ENCODE results near the gene NAV3.

Gene NAV3

GRCh38 chr12:77973579-77973978, 142.9 kb downstream of the NAV3 start:
- no peak for DNase-seq (ENCODE audit: extremely low read depth in 1 of 2, low read depth in 1 of 2)

GRCh38 chr12:77974645-77975044, 144.0 kb downstream of the NAV3 start:
- no peak for DNase-seq (ENCODE audit: extremely low read depth in 1 of 2, low read depth in 1 of 2)

DNA sequence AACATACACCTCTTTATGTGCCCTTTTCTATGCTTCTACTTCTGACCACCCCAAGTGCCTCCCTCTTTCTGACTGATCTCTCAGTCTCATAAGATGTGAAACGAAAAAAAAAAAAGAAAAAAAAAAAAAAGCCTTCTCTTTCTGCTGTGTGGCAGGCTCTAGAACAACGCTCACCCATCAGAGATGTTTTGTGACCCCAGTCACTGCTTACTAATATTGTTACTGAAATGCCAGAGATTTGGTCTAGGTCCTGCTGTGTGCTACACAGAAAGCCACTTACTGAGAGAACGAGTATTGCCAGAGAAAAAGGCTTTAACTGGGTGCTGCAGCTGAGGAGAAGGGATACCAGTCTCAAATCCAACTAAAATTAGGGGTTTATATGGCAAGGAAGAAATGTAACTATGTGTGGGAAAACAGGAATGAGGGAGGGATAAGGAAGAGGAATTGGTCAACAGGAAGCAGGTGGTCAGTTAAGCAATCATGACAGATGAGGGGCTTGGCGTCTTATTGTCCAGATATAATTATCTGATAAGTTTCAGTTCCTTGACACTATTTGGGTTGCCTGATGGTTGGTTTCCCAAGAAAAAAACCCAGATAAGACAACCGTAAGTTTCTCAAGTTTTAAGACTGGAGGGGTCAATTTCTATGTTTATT, 149.0 kb downstream of the NAV3 start:
- DNase-seq (ENCODE audit: extremely low read depth in 1 of 2, low read depth in 1 of 2) = no peak

GRCh38 chr12:77980782-77981181, 150.1 kb downstream of the NAV3 start:
- no peak for DNase-seq (ENCODE audit: extremely low read depth in 1 of 2, low read depth in 1 of 2)

- no peak for DNase-seq (ENCODE audit: extremely low read depth in 1 of 2, low read depth in 1 of 2)
Observed at GRCh38 chr12:77983859-77984258, 153.2 kb downstream of the NAV3 start.

- no peak for DNase-seq (ENCODE audit: extremely low read depth in 1 of 2, low read depth in 1 of 2)
Observed at GRCh38 chr12:77992760-77993159, 162.1 kb downstream of the NAV3 start.

DNA sequence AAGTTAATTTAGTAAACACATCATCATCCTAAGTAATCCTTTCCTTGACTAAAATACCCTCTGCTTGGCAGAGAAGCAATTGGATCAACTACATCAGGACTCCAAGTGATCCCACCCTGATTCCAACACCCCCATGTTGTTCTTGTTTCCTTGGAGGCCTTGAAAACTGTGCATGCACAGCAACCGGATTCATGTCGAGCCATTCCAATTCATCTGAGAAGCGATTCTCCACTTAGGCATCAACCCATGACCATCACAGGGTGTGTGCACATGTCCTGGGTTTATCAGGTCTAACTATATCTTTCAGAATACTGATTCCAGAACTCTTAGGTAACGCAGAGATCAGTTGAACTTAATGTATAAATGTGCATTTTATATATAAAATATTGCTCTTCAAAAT, 163.0 kb downstream of the NAV3 start:
- no peak for DNase-seq (ENCODE audit: extremely low read depth in 1 of 2, low read depth in 1 of 2)

DNA sequence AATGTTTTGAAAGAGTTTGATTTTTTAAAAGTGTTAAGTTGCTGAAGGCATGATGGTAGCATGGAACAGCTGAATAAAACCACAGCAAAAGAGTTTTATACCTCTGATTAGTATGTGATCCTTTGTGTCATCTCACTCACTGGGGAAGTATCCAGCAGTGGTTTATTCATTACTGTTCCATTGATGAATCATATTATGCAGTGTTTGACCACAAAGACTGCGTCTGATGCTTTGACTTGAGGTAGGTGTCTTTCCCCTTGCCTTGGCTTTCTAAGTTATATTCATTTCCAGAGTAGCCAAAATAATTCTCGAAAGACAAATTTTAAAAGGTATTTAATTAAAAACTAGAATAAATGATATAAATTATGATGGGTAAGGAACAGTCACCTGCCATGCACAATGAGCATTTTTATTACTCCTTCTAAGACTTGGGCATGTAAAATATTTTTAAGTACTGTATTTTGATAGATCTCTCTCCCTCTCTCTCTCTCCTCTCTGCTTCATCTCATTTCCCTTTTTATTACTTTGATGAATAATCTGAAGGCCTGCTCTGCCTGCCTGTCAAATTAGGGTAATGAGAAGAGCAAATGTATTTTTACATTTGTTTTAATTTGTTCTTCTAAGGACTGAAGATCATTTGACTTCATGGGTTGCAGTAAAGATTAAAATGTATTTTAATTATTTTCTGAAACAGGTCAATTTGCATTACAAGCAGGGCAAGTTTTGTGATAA, 164.9 kb downstream of the NAV3 start:
- DNase-seq (ENCODE audit: extremely low read depth in 1 of 2, low read depth in 1 of 2) = no peak

DNA sequence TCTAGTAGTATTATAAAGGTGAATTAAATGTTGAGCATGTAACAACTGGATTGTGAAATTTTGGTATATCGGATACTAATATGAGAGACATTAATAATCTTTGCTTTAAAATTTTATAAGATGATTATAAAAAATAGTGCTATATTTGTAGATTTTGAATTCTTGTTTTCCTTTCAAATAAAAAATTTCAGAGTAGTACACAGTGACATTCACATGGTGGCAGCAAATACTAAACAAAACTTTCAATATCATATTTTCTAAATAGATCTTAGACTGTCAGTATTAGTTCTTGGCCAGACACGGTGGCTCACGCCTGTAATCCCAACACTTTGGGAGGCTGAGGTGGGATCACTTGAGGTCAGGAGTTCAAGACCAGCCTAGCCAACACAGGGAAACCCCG, 166.0 kb downstream of the NAV3 start:
- DNase-seq (ENCODE audit: extremely low read depth in 1 of 2, low read depth in 1 of 2) = no peak

DNA sequence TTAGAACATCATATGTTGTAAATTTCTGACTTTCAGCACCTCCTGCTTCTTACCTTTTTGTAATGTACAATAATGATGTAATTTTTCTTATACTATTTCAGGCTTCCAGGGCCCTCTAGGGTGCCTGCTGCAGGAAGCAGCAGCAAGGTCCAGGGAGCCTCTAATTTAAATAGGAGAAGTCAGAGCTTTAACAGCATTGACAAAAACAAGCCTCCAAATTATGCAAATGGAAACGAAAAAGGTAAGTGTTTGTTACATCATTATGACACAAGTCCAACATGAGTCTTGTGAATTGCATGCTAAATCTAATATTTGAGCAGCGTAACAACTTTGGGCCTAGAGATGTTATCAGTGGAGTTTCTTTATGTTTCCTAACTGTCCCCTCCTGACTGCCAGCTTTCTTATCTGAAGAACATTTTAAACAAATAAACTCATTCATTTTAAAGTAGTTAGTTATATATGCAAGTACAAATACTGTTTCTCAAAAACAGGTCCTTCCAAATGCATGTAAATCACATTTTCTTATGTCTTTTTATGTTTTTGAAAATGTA, 167.6 kb downstream of the NAV3 start:
- DNase-seq (ENCODE audit: extremely low read depth in 1 of 2, low read depth in 1 of 2) = no peak

GRCh38 chr12:77999074-77999715, 168.5 kb downstream of the NAV3 start:
- no peak for DNase-seq (ENCODE audit: extremely low read depth in 1 of 2, low read depth in 1 of 2)

GRCh38 chr12:78002878-78003277, 172.2 kb downstream of the NAV3 start:
- no peak for DNase-seq (ENCODE audit: extremely low read depth in 1 of 2, low read depth in 1 of 2)

GRCh38 chr12:78004249-78005093, 173.8 kb downstream of the NAV3 start:
- DNase-seq (ENCODE audit: extremely low read depth in 1 of 2, low read depth in 1 of 2) = no peak

DNA sequence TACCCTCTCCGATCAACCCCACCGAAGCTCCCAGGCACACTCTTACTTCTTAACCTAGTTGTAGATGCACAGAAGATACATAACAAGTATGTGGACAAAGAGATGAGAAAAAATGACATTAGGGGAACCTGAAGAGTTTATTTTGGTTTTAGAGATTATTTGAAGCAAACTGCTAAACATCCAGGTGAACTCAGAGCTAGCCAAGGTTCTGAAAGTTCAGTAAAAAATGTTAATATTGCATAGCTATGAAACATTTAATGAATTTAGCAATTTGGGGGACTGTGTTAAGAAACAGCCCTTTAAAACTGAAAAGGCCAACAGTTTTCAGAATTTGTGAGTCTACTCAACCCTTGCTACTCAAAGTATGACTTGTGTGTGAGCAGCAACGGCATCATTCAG, 174.4 kb downstream of the NAV3 start:
- no peak for DNase-seq (ENCODE audit: extremely low read depth in 1 of 2, low read depth in 1 of 2)

DNA sequence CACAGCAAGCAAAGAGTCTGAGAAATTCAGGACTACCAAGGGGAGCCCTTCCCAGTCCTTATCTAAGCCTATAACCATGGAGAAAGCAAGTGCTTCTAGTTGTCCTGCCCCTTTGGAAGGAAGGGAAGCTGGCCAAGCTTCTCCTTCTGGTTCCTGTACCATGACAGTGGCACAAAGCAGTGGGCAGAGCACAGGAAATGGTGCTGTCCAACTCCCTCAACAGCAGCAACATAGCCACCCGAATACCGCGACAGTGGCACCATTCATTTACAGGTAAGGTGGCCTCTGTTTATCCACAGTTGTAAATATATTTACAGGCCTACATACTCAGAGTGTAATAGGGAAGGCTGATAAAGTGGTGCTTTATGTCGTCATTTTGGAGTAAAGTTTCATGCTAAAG, 176.5 kb downstream of the NAV3 start:
- DNase-seq (ENCODE audit: extremely low read depth in 1 of 2, low read depth in 1 of 2) = no peak

DNA sequence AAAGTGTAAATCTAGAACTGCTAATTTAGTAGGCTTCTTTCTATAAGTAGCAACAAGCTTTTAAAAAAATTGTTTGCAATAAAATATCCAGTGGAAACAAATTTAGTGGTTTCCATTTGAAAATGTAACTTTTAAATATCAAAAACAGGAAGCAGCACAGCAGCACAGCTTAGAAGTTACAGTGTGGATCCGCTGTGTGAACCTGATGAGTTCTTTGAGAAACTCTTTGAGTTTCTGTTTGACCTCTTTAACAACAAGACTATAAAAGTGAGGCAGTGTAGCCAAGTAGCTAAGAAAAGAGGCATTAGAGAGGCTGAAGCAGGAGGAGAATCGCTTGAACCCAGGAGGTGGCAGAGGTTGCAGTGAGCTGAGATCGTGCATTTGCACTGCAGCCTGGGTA, 178.3 kb downstream of the NAV3 start:
- no peak for DNase-seq (ENCODE audit: extremely low read depth in 1 of 2, low read depth in 1 of 2)

GRCh38 chr12:78018171-78018910, 187.6 kb downstream of the NAV3 start:
- DNase-seq (ENCODE audit: extremely low read depth in 1 of 2, low read depth in 1 of 2) = no peak

- no peak for DNase-seq (ENCODE audit: extremely low read depth in 1 of 2, low read depth in 1 of 2)
Observed at GRCh38 chr12:78018939-78019338, 188.2 kb downstream of the NAV3 start.

- no peak for DNase-seq (ENCODE audit: extremely low read depth in 1 of 2, low read depth in 1 of 2)
Observed at GRCh38 chr12:78028426-78028825, 197.7 kb downstream of the NAV3 start.

DNA sequence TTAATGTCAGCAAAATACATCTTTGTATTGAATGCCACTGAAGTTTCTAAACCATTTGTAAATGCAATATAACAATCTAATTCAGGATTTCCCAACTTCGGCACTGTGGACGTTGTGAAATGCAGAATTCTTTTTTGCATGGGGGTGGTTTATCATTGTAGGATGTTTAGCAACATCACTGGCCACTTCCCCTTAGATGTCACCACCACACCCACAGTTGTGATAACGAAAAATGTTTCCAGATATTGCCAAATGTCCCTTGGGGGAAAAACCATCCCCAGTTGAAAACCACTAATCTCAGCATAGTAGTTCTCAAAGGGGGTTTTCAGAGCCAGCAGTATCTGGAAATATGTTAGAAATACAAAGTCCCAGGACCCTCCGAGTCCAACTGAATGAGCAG, 203.3 kb downstream of the NAV3 start:
- no peak for DNase-seq (ENCODE audit: extremely low read depth in 1 of 2, low read depth in 1 of 2)

Measured in stimulated activated CD8-positive, alpha-beta memory T cell treated with anti-CD3 and anti-CD28 coated beads, Interleukin-7, amount 100 ng/mL, for 48 hours (primary cell).